Measurements from ENCODE around the gene NELL2. TPM values are rescaled to one million over a fixed set of nuclear protein-coding genes. Genes with fewer than 3 reads are reported as not detected.
"Not testable (repeated sequence)": the region's sequence is repeated elsewhere in the genome, so short reads cannot be mapped to it uniquely, and the experiment has no call there.

Gene NELL2
- total and polyA plus RNA-seq, 2 donors from 2014 or later: 0.30 to 3.3 TPM

DNA sequence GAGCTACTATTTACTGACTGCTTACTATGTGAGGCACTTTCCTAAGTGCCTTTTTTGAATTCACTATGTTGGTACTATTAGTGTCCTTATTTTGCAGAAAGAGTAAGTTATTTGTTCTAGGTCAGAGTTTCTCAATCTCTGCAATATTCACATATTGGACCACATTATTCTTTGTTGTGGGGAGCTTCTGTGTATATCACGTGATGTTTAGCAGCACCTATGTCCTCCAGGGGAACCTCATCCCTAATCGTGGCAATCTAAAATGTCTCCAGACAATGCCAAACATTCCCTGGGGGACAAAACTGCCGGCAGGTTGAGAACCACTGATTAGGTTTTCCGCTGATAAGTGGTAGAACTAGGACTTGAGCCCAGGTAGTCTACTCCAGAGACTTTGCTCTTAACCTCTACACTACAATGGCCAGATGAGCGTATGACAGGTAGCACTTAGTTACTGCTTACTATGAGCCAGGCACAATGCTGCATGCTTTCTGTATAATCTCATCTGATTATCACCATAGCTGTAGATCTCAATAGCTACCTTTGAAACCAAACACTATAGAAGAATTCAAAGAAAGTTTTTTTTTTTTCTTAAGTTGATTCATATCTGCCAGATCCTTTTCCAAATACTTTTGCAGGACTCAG lies 38.9 kb downstream of the NELL2 start:
- FAIRE-seq (no peak), DNase-seq (no peak)
- Histone ChIP-seq H3K27me3 (ENCODE audit: control insufficient read depth, insufficient read depth, low read length) (no peaks in the 10 kb centered on the region), H3K4me1 (ENCODE audit: control insufficient read depth in 2 of 3, insufficient read depth in 2 of 3, low read depth in 1 of 3, low read length in 3 of 3) (no peaks in the 10 kb centered on the region), H3K4me3 (ENCODE audit: low read length in 3 of 3) (no peak overlapping the region), H3K9ac (ENCODE audit: low read length in 3 of 3) (no peak overlapping the region), H3K27ac (ENCODE audit: low read depth in 2 of 2, low read length in 2 of 2) (no peak overlapping the region), H3K36me3 (ENCODE audit: control insufficient read depth in 2 of 3, insufficient read depth in 3 of 3, low read length in 3 of 3) (no peaks in the 10 kb centered on the region), H3K9me3 (ENCODE audit: control insufficient read depth in 2 of 3, insufficient read depth in 1 of 3, low read length in 3 of 3) (no peaks in the 10 kb centered on the region)
- TF ChIP-seq, protein P1, sequence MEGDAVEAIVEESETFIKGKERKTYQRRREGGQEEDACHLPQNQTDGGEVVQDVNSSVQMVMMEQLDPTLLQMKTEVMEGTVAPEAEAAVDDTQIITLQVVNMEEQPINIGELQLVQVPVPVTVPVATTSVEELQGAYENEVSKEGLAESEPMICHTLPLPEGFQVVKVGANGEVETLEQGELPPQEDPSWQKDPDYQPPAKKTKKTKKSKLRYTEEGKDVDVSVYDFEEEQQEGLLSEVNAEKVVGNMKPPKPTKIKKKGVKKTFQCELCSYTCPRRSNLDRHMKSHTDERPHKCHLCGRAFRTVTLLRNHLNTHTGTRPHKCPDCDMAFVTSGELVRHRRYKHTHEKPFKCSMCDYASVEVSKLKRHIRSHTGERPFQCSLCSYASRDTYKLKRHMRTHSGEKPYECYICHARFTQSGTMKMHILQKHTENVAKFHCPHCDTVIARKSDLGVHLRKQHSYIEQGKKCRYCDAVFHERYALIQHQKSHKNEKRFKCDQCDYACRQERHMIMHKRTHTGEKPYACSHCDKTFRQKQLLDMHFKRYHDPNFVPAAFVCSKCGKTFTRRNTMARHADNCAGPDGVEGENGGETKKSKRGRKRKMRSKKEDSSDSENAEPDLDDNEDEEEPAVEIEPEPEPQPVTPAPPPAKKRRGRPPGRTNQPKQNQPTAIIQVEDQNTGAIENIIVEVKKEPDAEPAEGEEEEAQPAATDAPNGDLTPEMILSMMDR (IDR thresholded peaks at IDR 0.05; ENCODE audit: borderline replicate concordance, extremely low read depth, insufficient read depth): no peak
- intact Hi-C loops (cut with DNase I): no loop called here

DNA sequence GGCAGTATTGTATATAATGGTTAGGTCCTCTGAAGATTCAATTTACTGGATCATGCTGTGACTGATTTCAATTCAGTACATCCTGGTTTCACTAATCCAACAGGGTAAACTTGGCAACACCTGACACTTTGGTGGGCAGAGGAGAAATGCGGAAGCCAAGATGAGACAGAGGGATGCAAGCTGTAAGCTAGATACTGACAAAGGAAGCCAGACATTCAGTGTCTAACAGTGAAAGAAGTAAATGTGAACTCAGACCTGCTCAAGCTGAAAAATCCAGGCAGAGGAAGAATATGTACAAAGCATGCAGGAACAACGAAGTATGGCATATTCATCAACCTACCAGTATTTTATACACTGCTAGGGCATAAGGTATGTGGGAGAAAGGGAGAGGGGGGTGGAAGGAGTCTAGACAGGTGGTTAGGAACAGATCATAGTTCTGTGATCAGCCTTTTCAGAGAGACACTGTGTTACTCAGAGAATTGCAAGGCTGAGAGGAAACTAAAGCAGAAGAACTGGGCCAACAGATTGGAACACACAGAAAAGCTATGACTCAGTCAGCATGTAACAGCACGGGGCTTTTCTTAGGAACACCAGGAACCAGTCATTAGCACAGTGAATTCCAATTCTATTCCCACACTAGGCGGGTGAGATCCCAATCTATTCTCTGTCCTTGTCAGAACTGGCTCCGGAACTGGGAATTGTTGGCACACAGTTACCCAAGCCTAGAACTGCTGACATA lies 40.3 kb downstream of the NELL2 start:
- FAIRE-seq: no peak
- no peaks in the 10 kb centered on the region for H3K27me3 ChIP-seq (ENCODE audit: control insufficient read depth, insufficient read depth, low read length)
- H3K27ac ChIP-seq (ENCODE audit: low read depth in 2 of 2, low read length in 2 of 2): no peak overlapping the region
- H3K4me1 ChIP-seq (ENCODE audit: control insufficient read depth in 2 of 3, insufficient read depth in 2 of 3, low read depth in 1 of 3, low read length in 3 of 3): no peaks in the 10 kb centered on the region
- H3K4me3 ChIP-seq (ENCODE audit: low read length in 3 of 3): no peak overlapping the region
- no peaks in the 10 kb centered on the region for H3K36me3 ChIP-seq (ENCODE audit: control insufficient read depth in 2 of 3, insufficient read depth in 3 of 3, low read length in 3 of 3)
- intact Hi-C loops (cut with DNase I): no loop called here
- TF ChIP-seq, protein P1 (IDR thresholded peaks at IDR 0.05; ENCODE audit: borderline replicate concordance, extremely low read depth, insufficient read depth): no peak
- no peak overlapping the region for H3K9ac ChIP-seq (ENCODE audit: low read length in 3 of 3)
- H3K9me3 ChIP-seq (ENCODE audit: control insufficient read depth in 2 of 3, insufficient read depth in 1 of 3, low read length in 3 of 3): no peaks in the 10 kb centered on the region
- no peak for DNase-seq

DNA sequence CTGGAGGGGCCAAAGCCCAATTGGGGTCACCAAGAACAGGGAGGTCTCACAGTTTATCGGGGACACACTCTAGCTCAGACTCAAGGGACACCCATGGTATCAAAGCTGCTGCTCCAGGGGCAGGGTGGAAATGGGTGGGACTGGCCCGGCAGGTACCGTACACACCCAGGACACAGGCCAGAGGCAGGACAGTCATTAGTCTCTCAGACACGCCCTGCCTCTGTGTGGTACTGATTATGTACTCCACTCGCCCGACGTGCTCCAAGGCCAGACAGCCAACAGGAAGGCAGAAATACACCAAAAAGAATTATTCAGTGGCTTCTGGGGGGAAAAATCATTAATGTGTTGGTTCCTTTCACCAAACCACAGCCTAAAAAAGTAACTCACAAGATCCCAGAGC lies 41.1 kb downstream of the NELL2 start:
- H3K27me3 ChIP-seq (ENCODE audit: control insufficient read depth, insufficient read depth, low read length); H3K9ac ChIP-seq (ENCODE audit: low read length in 3 of 3); H3K36me3 ChIP-seq (ENCODE audit: control insufficient read depth in 2 of 3, insufficient read depth in 3 of 3, low read length in 3 of 3); intact Hi-C loops (cut with DNase I); H3K4me3 ChIP-seq (ENCODE audit: low read length in 3 of 3); H3K27ac ChIP-seq (ENCODE audit: low read depth in 2 of 2, low read length in 2 of 2); DNase-seq; H3K9me3 ChIP-seq (ENCODE audit: control insufficient read depth in 2 of 3, insufficient read depth in 1 of 3, low read length in 3 of 3); H3K4me1 ChIP-seq (ENCODE audit: control insufficient read depth in 2 of 3, insufficient read depth in 2 of 3, low read depth in 1 of 3, low read length in 3 of 3); FAIRE-seq: not testable (repeated sequence)

DNA sequence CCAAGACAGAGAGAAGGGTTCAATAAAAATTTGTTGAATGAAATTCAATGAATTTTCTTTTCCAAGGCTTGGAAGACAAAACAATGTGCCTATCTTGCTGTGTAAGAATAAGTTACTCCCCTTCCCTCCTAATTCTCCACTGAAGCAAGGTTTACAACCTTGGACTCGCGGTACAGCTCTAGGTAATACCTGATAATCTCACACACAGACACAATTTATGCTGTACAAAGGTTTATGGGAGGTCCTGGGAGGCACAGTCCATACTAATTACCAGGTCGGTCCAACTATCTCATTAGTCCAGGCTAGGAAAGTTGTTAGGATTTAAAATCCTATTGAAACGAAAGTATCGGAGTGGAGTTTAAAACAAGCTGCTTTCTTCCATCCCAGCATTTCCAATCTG lies 42.6 kb downstream of the NELL2 start:
- Histone ChIP-seq H3K27me3 (ENCODE audit: control insufficient read depth, insufficient read depth, low read length) (no peaks in the 10 kb centered on the region), H3K9me3 (ENCODE audit: control insufficient read depth in 2 of 3, insufficient read depth in 1 of 3, low read length in 3 of 3) (no peaks in the 10 kb centered on the region), H3K9ac (ENCODE audit: low read length in 3 of 3) (no peak overlapping the region), H3K4me3 (ENCODE audit: low read length in 3 of 3) (no peak overlapping the region), H3K36me3 (ENCODE audit: control insufficient read depth in 2 of 3, insufficient read depth in 3 of 3, low read length in 3 of 3) (no peaks in the 10 kb centered on the region), H3K27ac (ENCODE audit: low read depth in 2 of 2, low read length in 2 of 2) (no peak overlapping the region), H3K4me1 (ENCODE audit: control insufficient read depth in 2 of 3, insufficient read depth in 2 of 3, low read depth in 1 of 3, low read length in 3 of 3) (no peaks in the 10 kb centered on the region)
- peak in 1 of 5 donors; percentile 5 for DNase-seq
- no peak for FAIRE-seq
- intact Hi-C loops (cut with DNase I): no loop called here
- TF ChIP-seq, protein P1 (IDR thresholded peaks at IDR 0.05; ENCODE audit: borderline replicate concordance, extremely low read depth, insufficient read depth): no peak
